GM18511 (cell line): ENCODE data around the gene LRBA.
"Not testable (repeated sequence)": the region's sequence is repeated elsewhere in the genome, so short reads cannot be mapped to it uniquely, and the experiment has no call there.

Experiments
- ATAC-seq: cut with Tn5 transposase; IDR thresholded peaks from one replicate; pipeline ENCODE4 v1.9.1; 2021; ENCODE audit warnings: mild to moderate bottlenecking, moderate library complexity; ENCODE audit not compliant: unreplicated experiment

LRBA gene

DNA sequence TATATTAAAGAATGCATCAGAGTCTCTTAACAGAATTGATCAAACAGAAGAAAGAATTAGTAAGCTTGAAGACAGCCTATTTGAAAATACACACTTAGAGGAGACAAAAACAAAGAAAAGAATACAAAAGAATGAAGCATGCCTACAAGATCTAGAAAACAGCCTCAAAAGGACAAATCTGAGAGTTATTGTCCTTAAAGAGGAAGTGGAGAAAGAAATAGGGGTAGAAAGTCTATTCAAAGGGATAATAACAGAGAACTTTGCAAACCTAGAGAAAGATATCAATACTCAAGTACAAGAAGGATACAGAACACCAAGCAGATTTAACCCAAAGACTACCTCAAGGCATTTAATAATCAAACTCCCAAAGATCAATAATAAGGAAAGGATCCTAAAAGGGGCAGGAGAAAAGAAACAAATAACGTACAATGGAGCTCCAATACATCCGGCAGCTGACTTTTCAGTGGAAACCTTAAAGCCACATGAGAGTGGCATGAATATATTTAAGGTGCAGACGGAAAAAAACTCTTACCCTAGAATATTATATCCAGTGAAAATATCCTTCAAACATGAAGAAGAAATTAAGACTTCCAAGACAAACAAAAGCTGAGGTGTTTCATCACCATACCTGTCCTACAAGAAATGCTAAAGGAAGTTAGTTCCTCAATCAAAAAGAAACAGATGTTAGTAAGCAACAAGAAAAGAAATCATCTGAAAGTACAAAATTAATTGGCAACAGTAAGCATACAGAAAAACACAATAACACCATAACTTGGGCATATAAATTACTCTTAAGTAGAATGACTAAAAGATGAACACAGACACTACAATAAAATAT, 36.1 kb downstream of the LRBA start:
- ATAC-seq: no peak

- ATAC-seq: no peak
These were observed 38.5 kb downstream of the LRBA start for GRCh38 chr4:150976478-150977118.

DNA sequence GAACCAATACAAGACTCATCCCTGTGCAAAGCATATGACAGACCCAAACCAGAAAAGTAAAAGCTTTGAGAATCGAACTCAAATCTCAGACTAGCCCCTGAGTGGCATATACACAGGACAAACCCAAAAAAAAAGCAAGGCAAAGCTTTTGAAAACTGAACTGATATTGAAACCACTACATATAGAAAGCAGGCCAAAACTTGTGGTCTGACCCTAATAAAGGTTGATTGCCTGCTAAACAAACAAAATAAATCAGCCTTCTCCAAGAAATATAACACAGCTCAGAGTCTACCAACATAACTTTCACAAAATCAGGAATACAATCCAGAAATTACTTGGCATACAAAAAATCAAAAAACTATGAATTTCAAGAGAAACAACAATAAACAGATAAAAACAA, 40.3 kb downstream of the LRBA start:
- peak; percentile 72 for ATAC-seq

GRCh38 chr4:150974252-150974640, 40.8 kb downstream of the LRBA start:
- peak; percentile 1 for ATAC-seq

GRCh38 chr4:150973626-150974251, 41.3 kb downstream of the LRBA start:
- ATAC-seq: no peak

DNA sequence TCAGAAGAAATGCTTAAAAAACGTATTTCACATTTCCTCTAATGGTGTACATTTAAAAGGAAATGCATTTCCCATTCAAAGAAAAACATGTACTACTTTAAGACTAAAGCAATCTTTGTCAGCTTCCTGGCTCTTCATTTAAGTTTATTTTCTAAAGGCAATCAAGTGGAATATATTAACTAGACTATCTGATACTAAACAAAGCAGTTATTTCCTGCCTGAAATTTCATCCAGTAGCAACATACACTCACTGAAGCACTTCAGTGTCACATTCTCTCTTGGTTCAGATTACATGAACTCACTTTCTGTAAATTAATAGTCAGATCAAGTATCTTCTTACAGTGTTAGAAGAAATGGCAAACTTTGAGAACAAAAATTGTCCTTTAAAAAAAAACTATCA, 42.5 kb downstream of the LRBA start:
- no peak for ATAC-seq

- ATAC-seq: no peak
These were observed 43.2 kb downstream of the LRBA start for GRCh38 chr4:150971901-150972300.

DNA sequence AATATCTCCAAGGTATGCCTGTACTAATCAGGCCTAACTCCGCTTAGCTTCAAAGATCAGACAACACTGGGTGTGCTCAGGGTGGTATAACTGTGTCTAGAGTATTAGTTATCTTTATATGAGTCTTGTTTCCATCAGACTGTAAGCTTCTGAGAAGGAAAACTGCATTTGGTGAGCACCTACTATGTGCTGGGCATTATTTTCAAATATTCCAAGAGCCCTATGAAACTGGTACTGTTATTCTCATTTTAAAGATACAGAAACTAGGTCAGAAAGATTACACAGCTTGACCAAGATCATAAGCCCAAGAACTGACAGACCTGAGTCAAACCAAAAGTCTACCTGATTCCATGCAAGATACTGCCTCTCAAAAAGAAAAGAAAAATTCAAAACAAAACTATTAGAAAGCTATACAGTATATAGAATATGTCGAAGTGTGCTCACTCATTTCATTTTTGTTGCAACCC, 44.4 kb downstream of the LRBA start:
- ATAC-seq: peak; percentile 69

DNA sequence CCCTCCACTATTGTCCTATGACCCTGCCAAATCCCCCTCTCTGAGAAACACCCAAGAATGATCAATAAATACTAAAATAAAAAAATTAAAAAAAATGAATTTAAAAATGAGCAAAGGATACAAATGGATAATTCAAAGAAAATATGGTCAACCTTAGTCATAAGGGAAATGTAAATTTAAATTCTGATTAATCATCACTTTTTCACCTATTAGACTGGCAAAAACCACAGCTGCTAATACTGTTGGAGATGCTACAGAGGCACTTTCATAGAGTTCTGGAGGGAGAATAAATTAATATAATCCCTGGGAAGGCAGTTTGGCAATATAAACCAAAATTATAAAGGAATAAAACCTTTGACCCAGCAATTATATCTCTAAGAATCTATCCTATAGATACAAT, 50.3 kb downstream of the LRBA start:
- no peak for ATAC-seq

- not testable (repeated sequence) for ATAC-seq
These were observed 51.3 kb downstream of the LRBA start for GRCh38 chr4:150963602-150964345.

DNA sequence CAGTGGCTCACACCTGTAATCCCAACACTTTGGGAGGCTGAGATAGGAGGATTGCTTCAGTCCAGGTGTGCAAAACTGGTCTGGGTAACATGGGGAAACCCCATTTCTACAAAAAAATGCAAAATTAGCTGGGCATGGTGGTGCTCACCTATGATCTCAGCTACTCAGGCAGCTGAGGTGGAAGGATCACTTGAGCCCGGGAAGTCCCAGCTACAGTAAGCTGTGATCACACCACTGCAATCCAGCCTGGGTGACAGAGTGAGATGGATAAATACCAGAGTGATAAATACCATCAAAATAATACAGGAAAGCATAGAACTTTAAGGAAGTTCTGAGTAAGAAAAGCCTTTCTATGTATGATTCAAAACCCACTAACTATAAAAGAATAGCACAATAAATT, 52.8 kb downstream of the LRBA start:
- ATAC-seq: peak; percentile 78

GRCh38 chr4:150961566-150961965, 53.5 kb downstream of the LRBA start:
- no peak for ATAC-seq

DNA sequence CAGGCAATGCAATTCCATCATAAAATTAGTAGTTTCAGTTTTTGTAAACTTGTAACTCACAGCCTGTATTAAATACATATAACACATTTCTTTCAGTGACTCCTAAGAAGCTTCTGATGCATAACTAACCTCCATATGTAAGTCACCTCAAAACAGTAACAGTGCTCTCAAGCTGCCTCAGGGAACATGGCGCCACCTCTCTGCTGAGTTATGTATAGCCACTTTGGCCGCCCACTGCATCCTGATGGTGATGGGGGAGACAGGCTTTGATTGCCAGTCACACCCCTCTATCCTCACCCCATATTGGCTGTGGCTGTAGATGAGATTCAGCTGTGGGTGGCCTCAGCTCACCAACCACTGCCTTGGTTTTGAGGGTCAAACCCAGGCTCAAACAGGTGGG, 54.3 kb downstream of the LRBA start:
- peak; percentile 66 for ATAC-seq

DNA sequence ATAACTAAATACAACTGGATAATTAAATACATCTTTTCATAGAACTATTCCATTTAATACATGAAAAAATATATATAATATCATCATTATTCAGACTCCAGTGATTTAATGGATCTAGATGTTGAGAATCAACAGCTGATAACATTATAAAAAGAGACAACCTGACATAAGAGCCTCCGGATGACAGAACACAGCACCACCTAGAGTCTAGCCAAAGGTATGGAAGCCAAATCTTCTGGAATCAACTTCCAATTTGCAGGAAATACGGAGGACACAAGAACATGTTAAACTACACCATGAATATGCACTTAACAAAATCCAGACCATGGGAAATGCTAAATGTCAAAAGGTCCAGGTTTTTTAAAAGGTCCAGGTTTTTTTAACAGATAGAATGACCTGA, 55.0 kb downstream of the LRBA start:
- ATAC-seq: no peak

GRCh38 chr4:150957981-150958380, 57.1 kb downstream of the LRBA start:
- ATAC-seq: not testable (repeated sequence)

GRCh38 chr4:150957095-150957494, 58.0 kb downstream of the LRBA start:
- ATAC-seq: not testable (repeated sequence)

DNA sequence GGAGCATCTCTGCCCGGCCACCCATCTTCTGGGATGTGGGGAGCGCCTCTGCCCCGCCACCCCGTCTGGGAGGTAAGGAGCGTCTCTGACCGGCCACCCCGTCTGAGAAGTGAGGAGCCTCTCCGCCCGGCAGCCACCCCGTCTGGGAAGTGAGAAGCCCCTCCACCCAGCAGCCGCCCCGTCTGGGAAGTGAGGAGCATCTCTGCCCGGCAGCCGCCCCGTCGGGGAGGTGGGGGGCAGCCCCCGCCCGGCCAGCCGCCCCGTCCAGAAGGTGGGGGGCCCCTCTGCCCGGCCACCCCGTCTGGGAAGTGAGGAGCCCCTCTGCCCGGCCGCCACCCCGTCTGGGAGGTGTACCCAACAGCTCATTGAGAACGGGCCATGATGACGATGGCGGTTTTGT, 61.2 kb downstream of the LRBA start:
- ATAC-seq: not testable (repeated sequence)

DNA sequence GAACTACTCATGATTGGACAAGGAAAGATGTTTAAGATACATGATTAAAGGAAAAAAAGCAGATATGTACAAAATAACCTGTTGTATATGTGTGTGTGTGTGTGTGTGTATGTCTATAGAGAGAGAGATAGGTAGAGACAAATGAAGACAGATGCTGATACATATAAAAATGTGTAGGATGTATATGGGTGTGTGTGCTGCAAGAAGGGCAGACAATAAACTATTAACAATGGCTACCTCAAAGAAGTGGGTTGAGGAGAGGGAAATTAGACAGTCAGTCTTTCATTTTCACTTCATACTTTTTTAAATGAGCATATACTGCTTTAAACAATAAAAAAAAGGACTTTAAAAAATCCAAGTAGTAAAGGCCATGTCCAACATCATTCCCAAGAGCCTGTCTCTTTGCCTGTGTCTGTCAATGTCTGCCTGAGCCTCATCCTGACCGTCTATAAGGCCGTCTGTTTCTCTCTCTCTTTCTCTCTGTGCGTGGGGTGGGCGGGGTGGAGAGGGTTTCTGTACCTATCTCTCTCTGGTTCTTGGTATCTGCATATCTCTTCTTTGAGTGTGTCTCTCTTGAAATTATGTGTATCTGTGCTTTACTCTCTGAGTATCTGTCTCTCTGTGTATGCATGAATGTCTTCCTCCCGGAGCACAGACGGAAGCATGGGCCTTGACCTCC, 62.8 kb downstream of the LRBA start:
- no peak for ATAC-seq

DNA sequence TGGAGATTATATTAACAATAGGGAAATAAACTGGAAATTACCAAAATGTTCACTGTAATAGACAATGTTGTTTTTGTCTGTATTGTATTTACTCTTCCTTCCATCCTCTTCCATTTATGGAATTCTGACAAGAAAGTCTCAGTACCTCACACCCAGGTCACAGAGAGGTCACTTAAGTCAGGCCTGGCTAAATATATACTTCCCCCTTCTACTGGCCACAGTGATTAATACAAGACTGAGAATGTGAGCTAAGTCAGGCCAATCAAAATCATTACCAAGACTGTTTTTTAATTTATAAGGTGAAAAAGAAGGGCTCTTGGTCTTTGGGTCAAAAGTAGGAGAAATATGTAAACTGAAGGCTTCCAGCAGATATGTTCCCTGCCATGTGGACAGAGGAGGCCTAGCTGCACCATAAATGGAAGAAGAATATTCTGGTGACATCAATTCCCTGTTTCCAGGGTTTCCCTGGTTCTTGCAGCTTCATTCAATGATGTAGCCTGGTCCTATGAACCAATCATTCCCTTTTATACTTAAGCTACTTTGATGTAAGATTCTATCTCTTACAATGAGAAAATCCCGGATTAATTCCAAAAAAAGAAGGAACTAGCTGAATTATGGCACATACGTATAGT, 64.3 kb downstream of the LRBA start:
- ATAC-seq: peak; percentile 93

DNA sequence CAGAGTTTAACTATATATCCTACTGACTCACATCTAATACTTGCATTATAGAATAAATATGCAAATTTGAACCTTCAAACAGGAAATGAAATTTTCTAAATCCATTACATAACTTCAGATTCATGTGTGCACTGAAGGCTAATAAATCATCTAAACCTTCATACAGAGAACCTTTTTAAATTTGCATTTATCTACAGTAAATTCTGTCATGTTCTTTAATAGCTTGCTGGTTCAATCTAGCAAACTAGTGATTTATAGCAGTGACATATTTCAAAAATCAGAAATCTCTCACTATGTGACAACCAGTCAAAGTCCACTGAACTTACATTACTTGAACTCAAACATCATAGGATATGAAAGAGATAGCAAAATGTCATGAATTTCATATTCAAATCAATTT, 65.1 kb downstream of the LRBA start:
- no peak for ATAC-seq
